T-helper 2 cell treated with Interferon-gamma antibody and Interleukin-4, amounts not matched to agents 100 ng/mL and 5 ng/mL, for 36 hours (primary cell): ENCODE data around the gene MAP4K5. TPM values are rescaled to one million over a fixed set of nuclear protein-coding genes. Genes with fewer than 3 reads are reported as not detected.
"Not testable (repeated sequence)": the region's sequence is repeated elsewhere in the genome, so short reads cannot be mapped to it uniquely, and the experiment has no call there.

ENCODE experiments used
- intact Hi-C: fragments of 100-400 bp; cut with micrococcal nuclease; formaldehyde crosslinking; loops from one replicate; pipeline ENCODE4 v1.15.1; 2023
- total RNA-seq: library from RNA; stranded (reverse); gene quantifications from 2 replicates; pipeline ENCODE4 v1.2.3, GENCODE V29; 2022

MAP4K5 gene
- total RNA-seq, result 21.4 and 22.1 TPM in 2 replicates

DNA sequence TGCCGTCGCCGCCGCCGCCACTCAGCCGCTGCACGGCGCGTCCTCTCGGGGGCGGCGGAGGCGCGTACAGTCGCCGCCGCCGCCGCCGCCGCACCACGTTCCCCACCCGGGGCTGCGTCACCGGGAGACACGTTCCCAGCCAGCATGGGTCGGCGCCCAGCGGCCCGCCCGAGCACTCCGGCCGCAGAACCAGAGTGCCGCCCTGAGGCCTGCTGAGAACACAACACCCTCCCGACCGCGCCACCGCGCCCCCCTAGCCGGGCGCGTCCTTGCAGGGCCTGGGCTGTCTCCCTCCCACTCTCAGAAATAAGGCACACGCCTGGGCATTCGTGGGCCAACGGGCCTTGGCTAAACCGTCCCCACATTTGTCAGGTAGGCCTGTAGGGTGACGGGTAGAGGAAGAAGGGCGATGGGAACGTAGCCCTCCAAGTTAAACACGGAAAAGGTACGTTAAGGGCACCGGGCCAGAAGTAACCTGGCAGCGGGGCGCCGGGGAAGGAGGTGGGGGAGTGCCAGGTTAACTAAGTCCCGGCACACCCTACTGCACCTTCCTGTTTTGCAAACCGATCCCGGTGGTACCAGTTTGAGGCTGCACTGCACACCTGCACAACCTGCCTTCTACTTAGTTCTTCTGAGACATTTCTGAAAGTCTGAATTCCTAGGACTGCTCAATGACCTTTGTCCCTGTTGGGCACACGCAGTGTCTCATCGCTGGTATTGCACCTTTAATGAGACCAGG, at the start of gene MAP4K5:
Gene MAP4K5 (minus strand): TSS at position 68 of the 739 bp plus-strand sequence. CDS start 520 bp downstream, outside the sequence.
- intact Hi-C loops, result loop anchor here (1.0 to 5.0 kb wide), 10 partner anchors 11 to 898 kb away; partner anchors contain the start of genes DMAC2L, DNAAF2, KLHDC2 and L2HGDH

DNA sequence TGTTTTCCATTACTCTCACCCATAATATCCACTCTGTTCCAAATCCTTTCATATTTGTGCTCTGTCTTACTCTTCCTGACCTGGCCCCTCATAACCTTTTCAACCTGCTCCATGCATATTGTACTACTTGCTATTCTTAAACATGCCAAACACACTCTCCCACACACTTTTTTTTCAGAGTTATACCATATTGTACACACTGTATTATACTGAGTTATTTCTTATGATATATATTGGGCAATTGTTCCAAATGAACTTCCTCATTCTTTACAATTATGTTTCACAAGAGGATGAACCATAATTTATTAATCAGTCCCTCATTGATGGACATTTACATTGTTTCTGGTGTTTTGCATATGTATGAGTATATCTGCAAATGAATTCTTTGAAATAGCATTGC, 46.1 kb upstream of the MAP4K5 start:
- intact Hi-C loops, result no loop called here

- intact Hi-C loops, result no loop called here
Measured at GRCh38 chr14:50577982-50578381, 45.6 kb upstream of the MAP4K5 start.

DNA sequence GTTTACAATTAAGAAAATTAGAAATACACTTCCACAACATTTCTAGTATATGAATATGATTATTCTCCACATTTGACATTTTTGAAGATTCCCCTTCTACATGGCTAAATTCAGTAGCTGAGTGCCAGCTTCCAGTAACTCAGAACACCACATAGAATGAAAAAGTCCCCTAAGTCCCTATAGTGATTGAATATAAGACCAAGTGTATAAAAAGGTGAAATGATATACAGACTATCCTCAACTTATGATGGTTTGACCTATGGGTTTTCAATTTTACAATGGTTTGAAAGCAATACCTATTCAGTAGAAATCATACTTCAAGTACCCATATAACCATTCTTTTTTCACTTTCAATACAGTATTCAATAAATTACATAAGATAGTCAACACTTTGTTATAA, 43.4 kb upstream of the MAP4K5 start:
- intact Hi-C loops, result no loop called here

DNA sequence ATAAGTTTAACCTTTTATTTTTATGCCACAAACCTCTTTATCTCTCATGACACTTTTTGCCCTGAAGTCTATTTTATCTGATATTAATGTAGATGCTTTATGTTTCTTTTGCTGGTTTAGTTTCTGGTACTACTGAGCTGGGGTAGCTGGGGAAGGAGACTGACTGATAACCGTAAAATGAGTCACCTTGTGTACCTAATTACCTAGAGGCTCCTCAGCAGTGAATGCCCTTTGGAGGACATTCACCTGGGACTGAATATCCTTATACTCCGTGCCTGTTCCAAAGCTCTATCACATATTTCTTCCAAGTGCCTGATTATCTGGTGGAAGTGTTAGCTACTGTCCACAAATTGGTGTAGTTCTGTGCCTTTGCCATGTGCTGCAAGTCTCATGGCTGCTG, 41.5 kb upstream of the MAP4K5 start:
- intact Hi-C loops, result no loop called here

DNA sequence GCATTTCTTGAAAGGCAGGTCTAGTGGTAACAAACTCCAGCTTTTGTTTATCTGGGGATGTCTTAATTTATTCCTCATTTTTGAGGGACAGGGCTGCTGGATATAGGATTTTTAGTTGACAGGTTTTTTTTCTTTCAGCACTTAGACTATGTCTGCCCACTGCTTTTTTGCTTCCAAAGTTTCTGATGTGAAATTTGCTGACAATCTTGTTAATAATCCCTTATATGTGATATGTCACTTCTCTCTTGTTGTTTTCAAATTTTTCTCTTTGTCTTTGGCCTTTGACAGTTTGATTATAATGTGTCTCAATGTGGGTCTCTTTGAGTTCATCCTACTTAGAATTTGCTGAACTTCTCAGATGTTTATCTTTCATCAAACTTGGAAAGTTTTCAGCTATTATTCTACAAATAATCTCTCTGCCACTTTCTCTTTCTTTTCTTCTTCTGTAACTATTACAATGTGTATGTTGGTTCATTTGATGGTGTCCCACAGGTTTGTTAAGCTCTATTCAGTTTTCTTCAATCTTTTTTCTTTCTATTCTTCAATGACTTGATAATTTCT, 37.4 kb upstream of the MAP4K5 start:
- intact Hi-C loops, result no loop called here

DNA sequence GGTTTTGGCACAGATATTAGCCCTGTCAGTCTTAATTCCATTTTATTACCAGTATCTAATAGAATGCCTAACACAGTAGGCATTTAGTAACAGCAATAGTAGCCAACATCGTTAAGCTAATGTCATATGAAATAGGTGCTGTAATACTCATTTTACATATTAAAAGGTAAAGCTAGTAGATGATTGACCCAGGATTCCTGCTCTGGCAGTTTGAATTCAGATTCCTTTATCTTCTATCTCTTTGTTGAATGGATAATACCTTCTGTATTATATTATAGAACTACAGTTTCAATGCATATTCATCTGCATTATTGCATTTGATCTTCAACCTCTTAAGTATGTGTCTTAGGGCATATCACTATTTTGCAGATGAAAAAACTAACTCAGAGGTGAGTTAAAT, 30.5 kb upstream of the MAP4K5 start:
- intact Hi-C loops, result loop anchor here (5.0 kb wide), 1 partner anchor 104 kb away; the partner anchor contains the start of gene SAV1

GRCh38 chr14:50560931-50561285, 28.5 kb upstream of the MAP4K5 start:
- intact Hi-C loops, result loop anchor here (5.0 kb wide), 1 partner anchor 106 kb away; the partner anchor contains the start of gene SAV1

DNA sequence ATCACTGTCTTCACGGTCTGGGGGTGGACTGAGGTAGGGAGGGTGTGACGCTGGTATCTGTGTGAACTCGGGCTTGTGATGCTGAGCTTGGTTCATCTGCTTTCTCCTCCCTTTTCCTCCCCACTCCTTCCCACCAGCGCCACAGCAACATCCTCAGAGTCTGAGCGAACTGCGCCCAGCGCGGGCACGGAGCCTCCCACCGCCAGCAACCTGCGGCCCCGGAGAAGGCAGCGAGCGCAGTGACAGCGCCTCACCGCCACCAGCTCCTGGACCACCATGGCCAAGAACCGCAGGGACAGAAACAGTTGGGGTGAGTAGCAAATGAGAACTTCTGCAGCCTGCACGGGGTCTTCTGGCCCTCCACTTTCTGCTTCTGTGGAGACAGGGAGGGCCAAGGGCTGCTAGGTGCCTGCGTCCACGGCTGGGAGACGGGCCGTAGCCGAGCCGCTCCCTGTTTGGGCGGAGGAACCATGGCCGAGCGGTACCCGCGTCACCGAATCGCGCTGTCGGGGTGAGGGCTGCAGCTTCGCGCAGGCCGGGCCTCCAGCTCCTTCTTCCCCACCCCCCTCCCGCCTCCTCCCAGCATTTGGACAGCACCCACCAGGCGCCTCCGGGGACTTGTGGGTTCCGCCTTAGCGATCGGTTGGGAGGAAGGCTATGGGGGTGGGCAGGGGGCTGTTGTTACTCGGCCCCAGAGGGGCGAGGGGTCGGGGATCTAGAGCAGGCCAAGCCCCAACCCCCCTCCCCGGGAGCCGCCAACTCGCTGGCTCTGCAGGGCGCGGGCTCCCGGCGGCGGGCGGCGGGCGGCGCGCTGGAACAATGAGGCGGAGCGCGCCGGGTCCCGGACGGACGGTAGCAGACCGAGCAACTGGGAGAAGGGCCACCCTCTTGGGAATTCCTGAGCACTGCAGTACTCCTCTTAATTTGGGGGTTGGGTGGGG, 27.9 kb upstream of the MAP4K5 start, which contains the start of gene ATL1:
Gene ATL1 (plus strand): TSS at position 156 of the 941 bp plus-strand sequence. CDS start 121 bp downstream, at position 277.
- intact Hi-C loops, result loop anchor here (5.0 kb wide), 1 partner anchor 107 kb away; the partner anchor contains the start of gene SAV1

GRCh38 chr14:50552796-50553195, 20.4 kb upstream of the MAP4K5 start:
- intact Hi-C loops, result not testable (repeated sequence)

GRCh38 chr14:50551877-50552276, 19.5 kb upstream of the MAP4K5 start:
- intact Hi-C loops, result no loop called here

DNA sequence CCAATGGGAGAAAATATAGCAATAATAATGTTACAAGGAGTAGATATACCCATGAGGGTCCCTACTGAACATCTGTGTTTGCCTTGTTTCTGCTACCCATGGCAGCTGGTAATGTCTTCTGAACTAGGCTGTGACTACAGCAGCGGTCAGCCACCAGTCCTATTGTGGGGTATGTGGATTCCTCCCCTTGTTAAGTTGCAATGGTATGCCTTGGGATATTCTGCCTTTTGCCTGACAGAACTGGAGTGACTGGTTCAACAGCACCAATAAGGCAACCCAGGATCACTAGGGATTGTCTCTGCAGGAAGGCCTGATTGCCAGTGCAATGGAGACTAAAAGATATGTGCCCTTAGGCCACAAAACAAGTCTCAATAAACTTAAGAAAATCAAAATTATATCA, 17.9 kb upstream of the MAP4K5 start:
- intact Hi-C loops, result no loop called here

- intact Hi-C loops, result no loop called here
Measured at GRCh38 chr14:50545618-50546017, 13.2 kb upstream of the MAP4K5 start.

GRCh38 chr14:50544911-50545310, 12.5 kb upstream of the MAP4K5 start:
- intact Hi-C loops, result no loop called here

GRCh38 chr14:50542941-50543418, 10.6 kb upstream of the MAP4K5 start:
- intact Hi-C loops, result loop anchor here (1.0 kb wide), 2 partner anchors 235 to 317 kb away; no protein-coding TSS in a partner anchor

DNA sequence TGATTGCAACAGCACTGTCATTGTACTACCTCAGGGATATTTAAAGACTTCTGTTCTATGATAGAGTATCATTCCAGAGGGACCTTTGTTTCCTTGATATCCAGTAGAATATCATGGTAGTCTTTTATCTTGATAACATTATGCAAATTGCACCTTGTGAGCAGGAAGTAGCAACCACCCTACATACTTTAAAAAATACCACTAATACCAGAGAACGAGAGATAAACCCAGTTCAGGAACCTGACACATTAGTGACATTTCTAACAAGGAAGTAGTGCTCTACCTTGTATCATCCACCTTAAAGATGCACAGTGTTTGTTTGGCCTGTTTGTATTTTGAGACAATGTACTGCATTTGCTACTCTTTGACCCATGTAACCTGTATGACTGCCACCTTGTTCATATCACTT, 8.8 kb upstream of the MAP4K5 start:
- intact Hi-C loops, result no loop called here

- intact Hi-C loops, result no loop called here
Measured at GRCh38 chr14:50539051-50539450, 6.7 kb upstream of the MAP4K5 start.

GRCh38 chr14:50538034-50538433, 5.7 kb upstream of the MAP4K5 start:
- intact Hi-C loops, result not testable (repeated sequence)

GRCh38 chr14:50534997-50535396, 2.6 kb upstream of the MAP4K5 start:
- intact Hi-C loops, result loop anchor here (5.0 kb wide), 2 partner anchors 173 to 768 kb away; partner anchors contain the start of gene KLHDC2

- intact Hi-C loops, result loop anchor here (5.0 kb wide), 2 partner anchors 172 to 767 kb away; partner anchors contain the start of gene KLHDC2
Measured at GRCh38 chr14:50534416-50534815, 2.0 kb upstream of the MAP4K5 start.

GRCh38 chr14:50533806-50534205, 1.4 kb upstream of the MAP4K5 start:
- intact Hi-C loops, result loop anchor here (2.0 to 5.0 kb wide), 6 partner anchors 172 to 899 kb away; partner anchors contain the start of genes DNAAF2, KLHDC2, SOS2 and VCPKMT
